HG03442 (cell line): ENCODE measurements around the gene ATAD1.
"Not testable (repeated sequence)": the region's sequence is repeated elsewhere in the genome, so short reads cannot be mapped to it uniquely, and the experiment has no call there.

Experiments
- ATAC-seq: cut with Tn5 transposase; IDR thresholded peaks from one replicate; pipeline ENCODE4 v1.9.1; 2021; ENCODE audit warnings: mild to moderate bottlenecking, moderate library complexity; ENCODE audit not compliant: unreplicated experiment

Gene ATAD1

DNA sequence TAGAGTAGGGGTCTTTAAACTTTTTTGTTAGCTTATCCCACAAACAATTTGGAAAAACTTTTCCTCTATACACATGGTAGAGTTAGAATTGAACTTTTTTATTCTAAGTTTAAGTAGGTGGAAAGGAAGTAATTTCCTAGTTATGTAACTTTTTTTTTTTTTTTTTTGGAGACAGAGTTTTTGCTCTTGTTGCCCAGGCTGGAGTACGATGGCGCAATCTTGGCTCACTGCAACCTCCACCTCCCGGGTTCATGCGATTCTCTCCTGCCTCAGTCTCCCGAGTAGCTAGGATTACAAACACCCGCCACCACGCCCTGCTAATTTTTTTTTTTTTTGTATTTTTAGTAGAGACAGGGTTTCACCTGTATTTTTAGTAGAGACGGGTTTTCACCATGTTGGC lies 28.7 kb upstream of the ATAD1 start:
- not testable (repeated sequence) for ATAC-seq

DNA sequence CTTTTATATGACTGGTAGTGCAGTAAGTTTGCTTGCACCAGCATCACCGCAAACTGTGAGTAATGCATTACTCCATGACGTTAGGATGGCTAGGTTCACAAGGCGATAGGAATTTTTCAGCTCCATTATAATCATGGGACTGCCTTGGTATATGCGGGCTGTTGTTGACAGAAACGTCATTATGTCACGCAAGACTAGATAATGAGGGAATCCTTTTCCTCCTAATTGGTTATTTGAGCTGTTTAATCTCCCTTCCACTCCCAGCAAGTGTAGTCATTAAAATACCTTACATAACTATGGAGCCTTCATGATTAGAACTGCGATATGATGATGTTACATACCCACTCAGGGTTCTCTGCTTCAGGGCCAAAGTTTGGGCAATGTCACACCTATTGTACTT lies 28.0 kb upstream of the ATAD1 start:
- no peak for ATAC-seq

DNA sequence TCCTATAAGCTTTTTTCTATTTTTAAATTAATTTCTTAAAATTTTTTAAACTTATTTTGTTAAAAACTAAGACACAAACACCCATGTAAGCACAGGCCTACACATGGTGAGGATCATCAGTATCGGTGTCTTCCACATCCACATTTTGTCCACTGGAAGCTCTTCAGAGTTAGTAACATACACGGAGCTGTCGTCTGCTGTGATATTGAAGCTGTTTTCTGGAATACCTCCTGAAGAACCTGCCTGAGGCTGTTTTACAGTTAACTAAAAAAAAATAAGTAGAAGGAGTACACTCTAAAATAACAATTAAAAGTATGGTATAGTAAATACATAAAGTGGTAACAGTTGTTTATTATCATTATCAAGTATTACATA lies 27.6 kb upstream of the ATAD1 start:
- no peak for ATAC-seq

DNA sequence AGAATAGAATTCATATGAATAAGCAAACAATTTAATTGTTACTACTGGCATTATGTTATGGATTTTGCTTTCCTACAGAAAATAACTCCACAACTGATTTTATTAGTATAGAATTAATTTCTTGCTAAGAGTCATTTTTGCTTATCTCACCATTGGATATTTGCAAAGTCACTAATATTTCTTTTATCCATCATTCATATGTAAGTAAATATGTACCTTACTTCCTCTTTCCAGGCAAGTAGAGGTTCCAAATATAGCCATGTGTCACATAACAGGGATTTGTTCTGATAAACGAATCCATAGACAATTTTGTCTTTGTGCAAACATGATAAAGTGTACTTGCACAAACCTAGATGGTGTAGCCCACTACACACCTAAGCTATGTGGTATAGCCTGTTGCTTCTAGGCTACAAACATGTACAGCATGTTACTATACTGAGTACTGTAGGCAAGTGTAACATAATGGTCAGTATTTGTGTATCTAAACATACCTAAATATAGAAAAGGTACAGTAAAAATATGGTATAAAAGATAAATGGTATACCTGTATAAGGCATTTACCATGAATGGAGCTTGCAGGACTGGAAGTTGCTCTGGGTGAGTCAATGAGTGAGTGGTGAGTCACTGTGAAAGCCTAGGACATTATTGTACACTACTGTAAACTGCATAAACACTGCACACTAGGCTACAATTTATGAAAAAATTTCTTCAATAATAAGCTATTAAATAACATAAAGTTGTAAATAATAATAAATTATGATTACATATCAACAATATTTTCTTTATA lies 27.0 kb upstream of the ATAD1 start:
- ATAC-seq: no peak

DNA sequence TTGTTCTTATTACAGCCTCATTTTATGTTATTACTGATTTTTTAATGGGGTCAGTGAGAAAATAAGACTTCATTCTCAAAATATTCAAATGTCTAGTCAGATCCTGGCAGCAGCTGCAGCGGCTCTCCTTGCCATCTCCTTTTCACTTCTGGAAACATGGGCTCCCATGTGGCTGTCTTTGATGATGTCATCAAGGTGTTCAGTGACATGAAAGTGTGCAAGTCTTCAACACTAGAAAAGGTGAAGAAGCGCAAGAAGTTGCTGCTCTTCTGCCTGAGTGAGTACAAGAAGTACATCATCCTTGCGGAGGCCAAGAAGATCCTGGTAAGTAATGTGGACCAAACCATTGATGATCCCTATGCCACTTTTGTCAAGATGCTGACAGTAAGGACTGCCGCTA lies 25.7 kb upstream of the ATAD1 start:
- ATAC-seq: no peak

DNA sequence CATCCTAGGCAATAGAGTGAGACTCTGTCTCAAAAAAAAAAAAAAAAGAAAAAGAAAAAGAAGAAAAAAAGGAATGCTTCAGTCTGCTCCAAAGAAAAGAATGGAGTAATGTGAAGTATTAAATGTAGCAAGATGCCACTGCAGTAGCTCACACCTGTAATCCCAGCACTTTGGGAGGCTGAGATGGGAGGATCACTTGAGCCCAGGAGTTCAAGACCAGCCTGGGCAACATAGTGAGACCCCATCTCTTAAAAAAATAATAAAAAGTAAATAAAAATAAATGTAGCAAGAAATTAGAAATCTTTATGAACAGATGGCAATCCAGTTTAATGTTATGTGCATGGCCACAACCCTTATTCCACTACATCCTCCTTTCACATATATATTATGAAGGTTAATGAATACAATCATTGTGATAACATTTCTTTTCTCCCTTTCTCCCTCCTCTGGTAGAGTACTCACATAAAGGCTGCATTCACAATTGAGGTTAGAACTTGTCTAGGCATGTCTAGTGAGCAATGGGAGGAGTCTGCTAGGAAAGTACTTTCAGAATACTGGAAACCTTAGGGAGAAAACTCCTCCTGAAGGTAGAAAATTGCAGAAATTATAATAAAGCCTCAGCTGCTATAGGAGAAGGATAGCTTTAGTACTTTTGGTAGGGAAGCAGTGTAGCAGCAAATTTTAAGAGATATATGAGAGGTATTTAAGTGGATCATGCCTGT lies 24.9 kb upstream of the ATAD1 start:
- ATAC-seq: no peak

DNA sequence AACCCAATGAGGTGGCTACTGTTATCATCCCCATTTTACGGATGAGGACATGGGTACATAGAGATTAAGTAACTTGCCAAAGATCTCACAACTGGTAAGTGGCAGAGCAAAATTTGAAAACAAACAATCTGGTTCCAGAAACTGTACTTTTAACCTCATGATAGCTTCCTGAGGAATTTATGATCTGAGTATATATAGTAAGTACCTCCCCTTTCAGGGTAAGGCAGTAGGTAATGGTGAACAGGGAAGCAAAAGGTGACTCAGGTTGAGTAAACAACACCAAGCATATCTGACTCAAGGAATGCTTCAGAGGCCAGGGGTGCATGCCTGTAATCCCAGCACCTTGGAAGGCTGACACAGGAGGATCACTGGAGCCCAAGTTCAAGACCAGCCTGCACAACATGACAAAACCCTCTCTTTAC lies 24.2 kb upstream of the ATAD1 start:
- ATAC-seq: no peak

DNA sequence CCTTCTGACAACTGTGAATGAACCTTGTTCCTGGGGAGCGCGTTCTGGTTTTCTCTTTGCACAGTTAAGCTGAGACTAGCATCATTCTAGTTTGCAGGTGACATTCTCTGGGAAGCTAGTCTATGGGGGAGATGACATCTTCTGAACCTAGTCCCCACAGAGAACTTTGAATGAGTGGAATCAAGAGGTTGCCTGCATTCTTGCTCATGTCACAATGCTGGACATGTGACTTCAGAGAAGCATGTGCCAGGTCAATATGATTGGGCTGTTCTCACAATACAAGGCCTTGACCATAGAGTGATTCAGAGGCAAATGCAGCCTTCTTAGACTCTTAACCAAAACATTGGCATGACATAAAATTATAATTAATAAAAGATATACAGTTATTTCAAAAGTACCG lies 23.2 kb upstream of the ATAD1 start:
- ATAC-seq: no peak

DNA sequence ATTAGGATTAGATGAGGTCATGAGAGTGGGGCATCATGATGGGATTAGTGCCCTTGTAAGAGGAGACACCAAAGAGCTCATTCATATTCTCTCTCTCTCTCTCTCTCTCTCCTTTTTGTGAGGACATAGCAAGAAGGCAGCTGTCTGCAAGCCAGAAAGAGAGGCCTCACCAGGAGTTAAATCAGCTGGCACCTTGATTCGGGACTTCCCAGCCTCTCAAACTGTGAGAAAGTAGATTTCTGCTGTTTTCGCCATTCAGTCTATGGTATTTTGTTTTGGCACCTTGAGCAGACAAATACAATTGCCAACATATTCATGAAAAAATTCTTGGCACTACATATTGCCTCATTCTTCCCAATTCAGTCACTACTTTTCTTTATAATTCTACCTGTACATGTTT lies 20.6 kb upstream of the ATAD1 start:
- no peak for ATAC-seq

DNA sequence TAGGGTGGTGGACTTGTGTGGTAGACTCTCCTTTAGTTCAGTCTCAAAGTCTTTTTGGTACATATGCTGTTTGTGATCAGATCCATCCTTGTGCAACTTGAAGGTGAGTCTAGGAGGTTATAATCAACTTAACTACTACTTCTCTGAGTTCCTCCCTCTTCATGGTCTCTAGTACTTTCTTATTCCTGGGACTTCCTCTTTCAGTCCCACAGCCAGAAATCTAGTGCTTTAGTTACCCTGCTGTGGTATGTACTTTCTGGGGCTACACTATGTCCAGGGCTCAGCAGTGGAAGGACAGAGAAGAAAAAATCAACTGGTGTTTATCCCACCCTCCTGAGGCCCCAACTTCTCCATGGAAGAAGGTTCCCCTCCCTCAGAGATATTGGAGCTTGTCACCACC lies 19.4 kb upstream of the ATAD1 start:
- ATAC-seq: no peak

DNA sequence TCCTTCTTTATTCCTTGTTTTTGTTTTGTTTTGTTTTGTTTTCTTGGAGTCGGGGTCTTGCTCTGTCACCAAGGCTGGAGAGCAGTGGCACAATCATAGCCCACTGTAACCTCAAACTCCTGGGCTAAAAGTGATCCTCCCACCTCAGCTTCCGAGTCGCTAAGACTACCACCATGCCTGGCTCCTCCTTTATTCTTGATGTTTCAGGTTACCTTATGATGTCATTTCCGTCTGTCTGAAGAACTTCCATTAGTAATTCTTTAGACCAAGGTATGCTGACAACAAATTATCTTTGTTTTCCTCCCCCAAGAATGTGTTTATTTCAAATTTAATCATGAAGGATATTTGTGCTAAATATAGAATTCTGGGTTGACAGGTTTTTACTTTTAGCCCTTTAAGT lies 18.1 kb upstream of the ATAD1 start:
- ATAC-seq: no peak

DNA sequence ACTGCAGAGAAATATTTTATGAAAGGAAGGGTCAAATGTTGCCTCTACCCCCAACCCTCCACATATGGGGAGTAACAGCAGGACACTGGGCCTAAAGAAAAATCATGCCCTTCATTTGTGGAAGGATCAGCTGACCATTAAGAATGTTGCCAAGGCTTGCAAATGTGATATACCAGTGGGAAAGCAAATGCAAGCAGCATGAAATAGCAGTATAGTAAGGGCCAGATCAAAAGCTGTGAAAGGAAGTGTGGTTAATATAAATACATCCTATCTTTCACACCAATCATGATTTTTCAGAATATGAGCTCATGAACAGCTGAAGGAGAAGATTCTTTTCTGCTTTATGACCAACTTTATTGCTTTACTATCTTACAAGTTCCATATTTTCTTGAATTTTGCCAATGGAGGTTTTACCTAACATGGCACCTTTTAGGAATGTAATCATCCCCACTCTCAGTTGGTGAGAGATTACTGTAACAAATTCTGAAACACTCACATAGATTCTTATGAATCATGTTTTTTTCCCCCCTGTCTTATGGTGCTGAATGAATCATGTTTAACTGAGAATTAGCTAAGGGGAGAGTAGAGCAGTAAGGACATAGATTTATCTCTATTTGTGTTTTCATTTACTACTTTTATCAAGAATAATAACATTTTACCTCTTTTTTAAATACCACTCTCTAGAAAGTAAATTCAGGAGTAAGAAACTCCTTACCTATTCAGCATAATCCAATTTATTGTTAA lies 12.1 kb upstream of the ATAD1 start:
- no peak for ATAC-seq

DNA sequence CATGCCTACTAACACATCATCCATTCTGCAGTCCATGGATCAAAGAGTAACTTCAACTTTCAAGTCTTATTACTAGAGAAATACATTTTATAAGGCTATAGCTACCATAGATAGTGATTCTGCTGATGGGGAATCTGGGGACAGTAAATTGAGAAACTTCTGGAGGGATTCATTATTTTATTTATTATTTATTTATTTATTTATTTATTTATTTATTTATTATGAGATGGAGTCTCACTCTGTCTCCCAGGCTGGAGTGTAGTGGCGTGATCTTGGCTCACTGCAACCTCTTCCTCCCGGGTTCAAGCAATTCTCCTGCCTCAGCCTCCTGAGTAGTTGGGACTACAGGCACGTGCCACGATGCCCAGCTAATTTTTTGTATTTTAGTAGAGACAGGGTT lies 11.0 kb upstream of the ATAD1 start:
- ATAC-seq: not testable (repeated sequence)

DNA sequence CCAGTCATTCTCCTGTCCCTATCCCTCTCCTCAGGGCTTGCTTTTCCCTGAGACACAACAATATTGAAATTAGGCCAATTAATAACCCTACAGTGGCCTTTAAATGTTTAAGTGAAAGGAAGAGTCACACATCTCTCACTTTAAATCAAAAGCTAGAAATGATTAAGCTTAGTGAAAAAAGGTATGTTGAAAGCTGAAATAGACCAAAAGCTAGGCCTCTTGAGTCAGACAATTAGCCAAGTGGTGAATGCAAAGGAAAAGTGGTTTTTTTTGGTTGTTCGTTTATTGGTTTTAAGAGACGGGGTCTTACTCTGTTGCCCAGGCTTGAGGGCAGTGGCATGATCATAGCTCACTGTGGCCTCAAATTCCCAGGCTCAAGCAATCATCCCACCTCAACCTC lies 9.7 kb upstream of the ATAD1 start:
- ATAC-seq: no peak

DNA sequence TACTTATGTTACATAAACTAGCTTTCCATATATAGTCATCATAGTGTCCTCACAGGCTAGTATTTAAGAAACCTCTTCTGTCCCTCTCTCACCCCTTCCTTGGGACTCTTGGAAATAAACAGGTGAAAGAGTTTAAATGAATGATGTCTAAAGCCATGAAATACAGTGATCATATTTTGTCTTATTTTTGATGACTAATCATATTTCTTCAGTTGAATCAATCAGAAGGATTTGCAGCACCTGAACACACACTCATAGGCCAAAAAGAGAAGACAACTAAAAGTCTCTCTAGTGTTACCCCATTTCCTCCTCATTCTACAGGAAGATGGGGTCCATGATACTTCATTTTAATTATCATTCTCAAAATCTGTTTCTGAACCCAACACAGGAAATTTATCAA lies 8.6 kb upstream of the ATAD1 start:
- ATAC-seq: no peak

DNA sequence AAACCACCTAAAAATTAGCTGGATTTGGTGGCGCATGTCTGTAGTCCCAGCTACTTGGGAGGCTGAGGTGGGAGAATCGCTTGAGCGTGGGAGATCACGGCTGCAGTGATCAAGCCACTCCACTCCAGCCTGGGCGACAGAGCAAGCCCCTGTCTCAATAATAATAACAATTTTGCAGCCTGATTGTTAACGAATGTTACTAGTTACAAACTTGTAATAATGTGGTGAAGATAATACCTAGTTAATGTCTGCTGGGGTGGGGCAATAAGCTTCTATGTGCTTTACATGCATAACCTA lies 1.2 kb upstream of the ATAD1 start:
- ATAC-seq: no peak

DNA sequence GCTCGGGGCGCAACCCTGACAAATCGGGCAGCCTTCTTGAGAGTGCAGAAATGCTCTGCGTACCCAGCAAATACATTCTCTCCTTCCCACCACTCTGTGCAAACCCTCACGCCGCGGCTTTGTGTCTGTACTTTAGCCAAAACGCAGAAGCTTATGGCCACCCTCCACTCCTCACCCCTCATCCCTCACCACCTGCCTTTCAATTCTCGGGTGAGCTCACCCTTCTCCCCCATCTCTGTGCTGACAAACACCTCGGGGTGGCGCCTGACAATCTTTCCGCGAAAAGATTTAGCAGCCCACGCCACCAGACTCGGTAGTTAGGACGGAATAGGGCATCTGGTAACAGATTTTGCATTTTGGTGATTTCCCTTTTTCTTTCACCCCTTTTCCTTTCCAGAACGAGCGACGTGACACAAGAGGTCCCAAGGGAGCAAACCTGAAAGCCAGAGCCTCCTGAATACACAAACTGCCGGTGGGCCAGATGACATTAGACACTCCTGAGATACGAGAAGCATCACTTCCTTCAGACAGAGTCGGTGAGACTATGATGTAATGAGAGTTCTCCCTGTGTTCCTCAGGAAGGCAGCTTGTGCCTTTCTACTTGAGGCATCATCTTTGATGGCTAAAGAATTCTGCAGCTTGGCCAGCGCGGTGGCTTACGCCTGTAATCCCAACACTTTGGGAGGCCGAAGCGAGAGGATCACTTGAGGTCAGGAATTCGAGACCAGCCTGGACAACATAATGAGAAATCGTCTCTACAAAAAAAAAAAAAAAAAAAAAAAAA lies 671 bp upstream of the ATAD1 start:
- peak; percentile 43 for ATAC-seq

DNA sequence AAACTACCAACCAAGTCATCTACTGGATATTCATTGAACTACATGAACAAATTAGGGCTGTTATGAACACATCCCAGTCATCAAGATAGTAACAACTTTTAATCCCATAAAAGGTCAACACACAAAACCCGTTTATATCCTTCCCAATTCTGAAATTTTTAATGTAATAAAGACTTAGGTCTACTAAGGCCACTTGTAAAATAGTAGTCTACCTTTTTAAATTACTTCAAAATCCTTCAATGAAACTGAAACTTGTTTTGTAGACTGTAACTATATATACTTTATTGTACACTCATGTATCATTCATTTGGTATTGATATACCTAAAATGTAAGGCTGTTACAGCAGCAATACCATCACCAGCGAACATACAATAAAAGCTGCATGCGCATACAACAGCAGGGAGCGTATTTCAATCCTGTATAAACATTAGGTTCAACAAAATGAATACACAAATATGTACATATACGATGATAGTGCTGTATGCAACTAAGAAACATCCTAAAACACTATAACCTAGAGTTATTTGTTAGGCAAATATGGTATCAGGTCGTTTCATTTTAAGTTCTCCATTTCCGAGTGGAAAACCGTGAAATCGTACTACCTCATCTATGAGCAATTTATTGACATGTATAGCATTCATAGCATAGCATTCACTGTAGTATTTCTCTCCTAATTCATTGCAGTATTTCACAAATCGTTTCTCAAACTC lies 973 bp downstream of the ATAD1 start:
- peak; percentile 1 for ATAC-seq

DNA sequence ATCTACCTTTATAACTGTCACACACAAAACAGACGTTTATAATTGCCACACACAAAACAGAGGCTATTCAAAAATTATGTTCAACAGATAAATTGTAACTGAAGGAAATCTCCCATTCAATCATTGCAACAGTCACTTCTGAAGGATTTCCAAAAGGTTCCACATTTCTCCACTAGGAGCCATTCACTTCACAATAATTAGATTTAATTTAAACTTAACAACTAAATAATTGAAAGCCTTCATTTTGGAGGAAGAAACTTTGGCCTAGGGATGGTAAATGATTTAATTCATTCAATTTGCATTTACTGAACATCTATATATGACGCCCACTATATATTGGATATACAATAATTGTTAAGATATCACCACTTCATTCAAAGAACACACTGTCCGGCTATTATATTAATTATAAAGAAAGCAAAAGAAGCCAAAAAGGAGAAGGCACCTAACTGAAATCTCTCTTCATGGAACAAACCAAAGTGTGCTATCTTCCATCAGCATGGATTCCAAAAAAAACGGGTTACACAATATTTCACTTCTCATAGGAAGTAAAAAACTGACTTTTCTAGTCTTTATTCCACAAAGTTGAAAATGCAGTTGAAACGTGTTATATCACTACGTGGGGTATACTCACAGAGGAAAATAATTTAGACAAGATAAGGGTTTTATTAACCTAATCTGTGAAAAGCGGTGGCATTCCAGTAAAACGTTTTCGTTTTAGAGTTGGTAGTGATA lies 1.7 kb downstream of the ATAD1 start:
- ATAC-seq: no peak

DNA sequence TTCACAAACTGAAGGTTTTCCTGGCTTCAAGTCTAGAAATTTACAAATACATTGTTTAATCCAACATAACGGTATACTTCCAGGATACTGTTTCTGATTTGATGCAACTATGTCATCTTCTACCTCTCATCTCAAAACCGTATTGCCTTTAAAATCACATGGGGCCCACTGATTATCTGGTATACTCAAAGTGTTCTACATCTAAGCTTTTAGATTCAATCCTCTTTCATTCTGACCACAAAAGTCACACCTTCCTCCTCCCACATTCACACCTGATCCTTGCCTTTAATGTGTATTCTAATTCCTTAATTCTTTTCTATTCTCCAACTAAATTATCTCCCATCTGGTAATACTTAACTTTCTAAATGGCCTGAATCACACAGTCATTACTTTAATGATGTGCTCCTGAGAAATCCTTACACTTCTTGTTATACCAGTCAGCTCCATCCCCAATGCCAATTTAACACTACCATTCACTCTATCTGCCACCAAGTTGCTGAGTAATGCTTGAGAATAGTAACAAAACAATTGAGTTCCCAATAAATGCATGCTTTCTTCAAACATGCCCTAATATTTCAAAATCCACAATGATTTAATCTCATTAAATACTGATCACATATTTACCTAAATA lies 13.0 kb downstream of the ATAD1 start:
- ATAC-seq: no peak
